HCT116 (cell line): Measurements from ENCODE around the gene TANC1. TPM values are rescaled to one million over a fixed set of nuclear protein-coding genes. Genes with fewer than 3 reads are reported as not detected.

Experiments
- ATAC-seq: fragments of 200-7000 bp; cut with Tn5 transposase; 2 replicates; pipeline ENCODE4 v1.9.1; 2020; ENCODE audit warnings: mild to moderate bottlenecking, moderate library complexity
- BruUV-seq: library from RNA; stranded (reverse); fragments of 400-500 nt; replicated peaks from 2 replicates; lab custom pipeline; 2021; lab: Mats Ljungman, UMichigan
- CTCF ChIA-PET: fragments of 300-600 bp; sonication (Branson Sonifier 250); formaldehyde crosslinking; loops from one replicate; lab custom pipeline; 2021; ENCODE audit warnings: antibody characterized with exemption; lab: Charles Lee
- POLR2A ChIA-PET: fragments of 300-600, 350-600 bp; sonication (Branson Sonifier 250); formaldehyde crosslinking; loops from one replicate; lab custom pipeline; 2021; ENCODE audit warnings: antibody characterized with exemption; lab: Charles Lee
- RAD21 ChIA-PET, 2 experiments: fragments of 300-600 bp; sonication (Branson Sonifier 250); formaldehyde crosslinking; loops; one replicate each; lab custom pipeline; 2023; ENCODE audit warnings: low total read pairs in 2 of 2; ENCODE audit not compliant: uncharacterized antibody in 2 of 2, unreplicated experiment in 2 of 2, low non-redundant PET in 1 of 2; lab: Charles Lee
- DNase-seq: peaks from one replicate; pipeline ENCODE4 v3.0.0-alpha.2; 2010; ENCODE audit warnings: low read depth, low spot score
- H2AFZ ChIP-seq: fragments of 200-600 bp; shearing (Covaris generic), sonication (generic); 2 replicates; pipeline ENCODE4 v1.6.1; 2017; ENCODE audit warnings: low read depth, mixed run types, mixed read lengths, antibody characterized with exemption, low read length; ENCODE audit not compliant: poor library complexity, severe bottlenecking
- H3K27ac ChIP-seq: 2 replicates; pipeline ENCODE4 v1.5.1; 2012; ENCODE audit warnings: low read depth, low read length
- H3K27me3 ChIP-seq: fragments of 200-600 bp; sonication (generic); 2 replicates; pipeline ENCODE4 v1.6.1; 2016; ENCODE audit warnings: mixed run types, low read length, mixed read lengths; ENCODE audit not compliant: insufficient read depth
- H3K36me3 ChIP-seq, 2 experiments: fragments of 200-500 bp in 1 of 2; fragments of 200-600 bp in 1 of 2; sonication (Bioruptor generic) in 1 of 2; sonication (generic) in 1 of 2; 2 replicates each; pipeline versions ENCODE4 v1.5.1 to v1.6.1; 2014 to 2016; ENCODE audit warnings: low read length in 2 of 2, inconsistent platforms in 1 of 2, mixed read lengths in 1 of 2, mixed run types in 1 of 2; ENCODE audit not compliant: insufficient read depth in 2 of 2, control insufficient read depth in 1 of 2
- H3K4me1 ChIP-seq, 2 experiments: fragments of 200-600 bp in 1 of 2; sonication (generic) in 1 of 2; 2 replicates each; pipeline versions ENCODE4 v1.5.1 to v1.6.1; 2012 to 2017; ENCODE audit warnings: low read length in 2 of 2, inconsistent platforms in 1 of 2, mild to moderate bottlenecking in 1 of 2, mixed read lengths in 1 of 2, mixed run types in 1 of 2, moderate library complexity in 1 of 2; ENCODE audit not compliant: insufficient read depth in 2 of 2, control insufficient read depth in 1 of 2
- H3K4me2 ChIP-seq: fragments of 200-600 bp; sonication (generic); 2 replicates; pipeline ENCODE4 v1.6.1; 2017; ENCODE audit warnings: mixed run types, low read length, mixed read lengths
- H3K4me3 ChIP-seq, 2 experiments: fragments of 200-600 bp in 1 of 2; sonication (generic) in 1 of 2; replicated peaks in 1 of 2; 2 replicates each; pipeline ENCODE4 v1.5.1; 2011 to 2016; ENCODE audit warnings: low read length in 2 of 2, control low read depth in 1 of 2, low read depth in 1 of 2, mild to moderate bottlenecking in 1 of 2, mixed read lengths in 1 of 2, mixed run types in 1 of 2
- H3K79me2 ChIP-seq: fragments of 200-600 bp; sonication (generic); 2 replicates; pipeline ENCODE4 v1.6.1; 2017; ENCODE audit warnings: mild to moderate bottlenecking, mixed run types, low read length, moderate library complexity, mixed read lengths; ENCODE audit not compliant: insufficient read depth
- H3K9ac ChIP-seq: fragments of 200-600 bp; sonication (generic); 2 replicates; pipeline ENCODE4 v1.6.1; 2016; ENCODE audit warnings: low read length, mixed read lengths
- H3K9me2 ChIP-seq: fragments of 200-600 bp; sonication (generic), shearing (Covaris generic); 2 replicates; pipeline ENCODE4 v1.6.1; 2017; ENCODE audit warnings: mixed run types, mild to moderate bottlenecking, moderate library complexity; ENCODE audit not compliant: insufficient read depth
- H3K9me3 ChIP-seq, 2 experiments: fragments of 200-500 bp in 1 of 2; fragments of 200-600 bp in 1 of 2; sonication (Bioruptor generic) in 1 of 2; sonication (generic) in 1 of 2; 2 replicates each; pipeline ENCODE4 v1.6.1; 2014 to 2017; ENCODE audit warnings: low read length in 2 of 2, mixed read lengths in 2 of 2, inconsistent platforms in 1 of 2, low read depth in 1 of 2, mild to moderate bottlenecking in 1 of 2, mixed run types in 1 of 2, moderate library complexity in 1 of 2; ENCODE audit not compliant: control insufficient read depth in 1 of 2, insufficient read depth in 1 of 2
- H4K20me1 ChIP-seq: fragments of 200-600 bp; sonication (generic), shearing (Covaris generic); 2 replicates; pipeline ENCODE4 v1.6.1; 2017; ENCODE audit warnings: mixed run types, mild to moderate bottlenecking, moderate library complexity; ENCODE audit not compliant: insufficient read depth
- ATF3 ChIP-seq: IDR thresholded peaks from 2 replicates; pipeline ENCODE4 v1.6.1; 2012
- CBX3 ChIP-seq: IDR thresholded peaks from 2 replicates; pipeline ENCODE4 v1.6.1; 2012; ENCODE audit warnings: low read depth
- CEBPB ChIP-seq: IDR thresholded peaks from 2 replicates; pipeline ENCODE4 v1.6.1; 2012; ENCODE audit warnings: low read depth
- ELF1 ChIP-seq: IDR thresholded peaks from 2 replicates; pipeline ENCODE4 v1.6.1; 2012; ENCODE audit warnings: low read depth, borderline replicate concordance
- EZH2 ChIP-seq: fragments of 200-600 bp; sonication (generic); IDR thresholded peaks from 2 replicates; pipeline ENCODE4 v1.6.1; 2017; ENCODE audit warnings: antibody characterized with exemption, mixed run types
- FOSL1 ChIP-seq: IDR thresholded peaks from 2 replicates; pipeline ENCODE4 v1.6.1; 2012; ENCODE audit warnings: low read depth
- POLR2AphosphoS5 ChIP-seq: IDR thresholded peaks from 2 replicates; pipeline ENCODE4 v1.6.1; 2011; ENCODE audit warnings: mild to moderate bottlenecking, low read depth, low read length, moderate library complexity
- REST ChIP-seq: IDR thresholded peaks from 2 replicates; pipeline ENCODE4 v1.6.1; 2012; ENCODE audit warnings: low read depth
- TCF7L2 ChIP-seq: IDR thresholded peaks from 2 replicates; pipeline ENCODE4 v1.7.0; 2011; ENCODE audit warnings: borderline replicate concordance, inconsistent platforms; ENCODE audit not compliant: insufficient read depth, insufficient read length; ENCODE audit errors: extremely low read depth
- ZFX ChIP-seq: fragments of 450-650 bp; IDR thresholded peaks from 2 replicates; pipeline ENCODE4 v1.6.1; 2017
- ZNF274 ChIP-seq: fragments of 200-500 bp; sonication (Bioruptor generic); IDR thresholded peaks from 2 replicates; pipeline ENCODE4 v1.6.1; 2014; ENCODE audit warnings: mild to moderate bottlenecking, low read depth, low read length, inconsistent platforms
- intact Hi-C: fragments of 100-400 bp; cut with micrococcal nuclease; formaldehyde crosslinking; loops from 2 replicates; pipeline ENCODE4 v1.10.0; 2022
- total RNA-seq: library from RNA; stranded (reverse); gene quantifications from one replicate; pipeline ENCODE4 v1.2.1, GENCODE V29; 2021; ENCODE audit not compliant: unreplicated experiment

TANC1 gene
- total RNA-seq, 1 experiment from 2014 or later: 15.1 TPM

- ATAC-seq: no peak
- DNase-seq: no peak
- ChIA-PET CTCF (interaction anchor here (1.0 kb wide), 1 partner anchor 741 kb away, joined by 3 read pairs; no protein-coding TSS in a partner anchor), POLR2A (interaction anchor here (0.6 kb wide), 1 partner anchor 389 kb away, joined by 3 read pairs; no protein-coding TSS in a partner anchor), RAD21 (interaction anchor here in 1 of 2 experiments (0.6 kb wide), 1 partner anchor 50 kb away, joined by 5 read pairs; no protein-coding TSS in a partner anchor)
- no peak overlapping the region for H3K9ac ChIP-seq
- peaks cover 6 to 13% of the 10 kb centered on the region in 2 experiments; a peak in 3 of 4 replicates for H3K4me1 ChIP-seq
- H3K9me3 ChIP-seq: no peaks in the 10 kb centered on the region
- no peak overlapping the region for H3K4me3 ChIP-seq
- H3K27me3 ChIP-seq: no peaks in the 10 kb centered on the region
- H3K4me2 ChIP-seq: no peak overlapping the region; the same call in 1 of the 2 replicates
- BruUV-seq: no TSS peak
- no peaks in the 10 kb centered on the region for H3K9me2 ChIP-seq
- no peaks in the 10 kb centered on the region for H4K20me1 ChIP-seq
- H2AFZ ChIP-seq: no peak overlapping the region
- intact Hi-C loops: no loop called here
- no peak overlapping the region for H3K27ac ChIP-seq
- peaks cover 0 to 2% of the 10 kb centered on the region in 2 experiments; a peak in 2 of 4 replicates for H3K36me3 ChIP-seq
- H3K79me2 ChIP-seq: no peaks in the 10 kb centered on the region
- TF ChIP-seq POLR2AphosphoS5 (no peak), EZH2 (no peak), CEBPB (no peak), ZFX (no peak), ELF1 (no peak), CBX3 (no peak), ZNF274 (no peak), TCF7L2 (no peak), FOSL1 (no peak; the same call in 1 of the 2 replicates), ATF3 (no peak), REST (no peak)
Observed at GRCh38 chr2:159226608-159227385, 258.4 kb downstream of the TANC1 start.
